ENCODE results near the gene ADAMTS14.

The ADAMTS14 gene

DNA sequence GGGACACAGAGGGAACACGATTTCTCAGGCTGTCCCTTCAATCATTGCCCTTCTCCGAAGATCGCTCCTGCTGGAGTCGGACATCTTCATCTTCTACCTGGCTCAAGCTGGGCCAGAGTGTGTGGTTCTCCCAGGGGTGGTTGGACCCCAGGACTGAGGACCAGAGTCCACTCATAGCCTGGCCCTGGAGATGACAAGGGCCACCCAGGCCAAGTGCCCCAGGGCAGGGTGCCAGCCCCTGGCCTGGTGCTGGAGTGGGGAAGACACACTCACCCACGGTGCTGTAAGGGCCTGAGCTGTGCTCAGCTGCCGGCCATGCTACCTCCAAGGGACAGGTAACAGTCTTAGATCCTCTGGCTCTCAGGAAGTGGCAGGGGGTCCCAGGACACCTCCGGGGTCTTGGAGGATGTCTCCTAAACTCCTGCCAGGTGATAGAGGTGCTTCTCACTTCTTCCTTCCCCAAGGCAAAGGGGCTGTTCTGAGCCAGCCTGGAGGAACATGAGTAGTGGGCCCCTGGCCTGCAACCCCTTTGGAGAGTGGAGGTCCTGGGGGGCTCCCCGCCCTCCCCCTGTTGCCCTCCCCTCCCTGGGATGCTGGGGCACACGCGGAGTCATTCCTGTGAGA is 89.5 kb downstream of the ADAMTS14 start:
- Histone ChIP-seq H3K4me2 (ENCODE audit: low read length) (no peak overlapping the region), H3K79me2 (ENCODE audit: control insufficient read depth, low read length) (no peaks in the 10 kb centered on the region), H3K36me3 (ENCODE audit: control insufficient read depth, low read length) (no peaks in the 10 kb centered on the region), H3K4me1 (ENCODE audit: control insufficient read depth, low read length) (no peaks in the 10 kb centered on the region), H4K20me1 (ENCODE audit: control insufficient read depth, insufficient read depth, low read depth, low read length) (no peaks in the 10 kb centered on the region), H3K9me2 (replicated peaks; ENCODE audit: control insufficient read depth, low read length) (no peaks in the 10 kb centered on the region), H3K9me3 (ENCODE audit: control insufficient read depth, insufficient read depth, low read length) (peaks cover 9% of the 10 kb centered on the region; the same call in 1 of the 2 replicates), H3F3A (ENCODE audit: control insufficient read depth, insufficient read depth) (no peaks in the 10 kb centered on the region), H3K27ac (ENCODE audit: low read depth, low read length) (no peak overlapping the region), H3K27me3 (ENCODE audit: control insufficient read depth, low read length) (peaks cover 3% of the 10 kb centered on the region; the same call in 1 of the 2 replicates), H3K4me3 (ENCODE audit: low read length) (no peak overlapping the region)
- TF ChIP-seq, protein P1, sequence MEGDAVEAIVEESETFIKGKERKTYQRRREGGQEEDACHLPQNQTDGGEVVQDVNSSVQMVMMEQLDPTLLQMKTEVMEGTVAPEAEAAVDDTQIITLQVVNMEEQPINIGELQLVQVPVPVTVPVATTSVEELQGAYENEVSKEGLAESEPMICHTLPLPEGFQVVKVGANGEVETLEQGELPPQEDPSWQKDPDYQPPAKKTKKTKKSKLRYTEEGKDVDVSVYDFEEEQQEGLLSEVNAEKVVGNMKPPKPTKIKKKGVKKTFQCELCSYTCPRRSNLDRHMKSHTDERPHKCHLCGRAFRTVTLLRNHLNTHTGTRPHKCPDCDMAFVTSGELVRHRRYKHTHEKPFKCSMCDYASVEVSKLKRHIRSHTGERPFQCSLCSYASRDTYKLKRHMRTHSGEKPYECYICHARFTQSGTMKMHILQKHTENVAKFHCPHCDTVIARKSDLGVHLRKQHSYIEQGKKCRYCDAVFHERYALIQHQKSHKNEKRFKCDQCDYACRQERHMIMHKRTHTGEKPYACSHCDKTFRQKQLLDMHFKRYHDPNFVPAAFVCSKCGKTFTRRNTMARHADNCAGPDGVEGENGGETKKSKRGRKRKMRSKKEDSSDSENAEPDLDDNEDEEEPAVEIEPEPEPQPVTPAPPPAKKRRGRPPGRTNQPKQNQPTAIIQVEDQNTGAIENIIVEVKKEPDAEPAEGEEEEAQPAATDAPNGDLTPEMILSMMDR (IDR thresholded peaks at IDR 0.05; ENCODE audit: low read depth, low read length, poor library complexity, severe bottlenecking) = no peak
- TF ChIP-seq EZH2phosphoT487 (IDR thresholded peaks at IDR 0.05; ENCODE audit: borderline replicate concordance, low read length) = no peak

DNA sequence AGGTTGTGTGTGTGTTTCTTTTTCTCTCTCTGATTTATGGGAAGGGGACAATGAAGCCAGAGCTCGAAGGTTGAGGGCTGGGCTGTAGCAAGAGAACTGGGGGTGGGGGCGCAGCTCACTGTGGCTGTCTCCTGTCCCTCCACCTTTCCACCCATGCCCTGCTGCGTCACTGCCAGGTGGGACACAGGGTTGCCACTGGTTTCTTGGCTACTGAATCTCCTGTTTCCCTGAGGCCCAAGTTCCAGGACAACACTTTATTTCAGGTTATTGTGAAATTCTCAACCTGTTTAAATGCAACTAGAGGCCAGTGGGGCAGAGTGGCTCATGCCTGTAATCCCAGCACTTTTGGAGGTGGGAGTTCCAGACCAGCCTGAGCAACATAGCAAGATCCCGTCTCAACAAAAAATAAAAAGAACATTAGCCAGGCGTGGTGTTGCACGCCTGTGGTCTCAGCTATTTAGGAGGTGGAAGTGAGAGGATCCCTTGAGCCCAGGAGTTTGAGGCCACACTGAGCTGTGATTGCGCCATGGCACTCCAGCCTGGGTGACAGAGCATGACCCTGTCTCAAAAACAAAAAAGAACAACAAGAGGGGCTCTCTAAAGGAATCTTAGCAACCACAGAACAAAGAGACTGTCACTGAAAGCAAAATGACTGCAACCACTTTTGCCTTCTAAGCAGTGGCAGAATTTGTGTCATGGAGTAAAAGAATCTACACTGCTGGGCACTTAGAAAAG is 90.3 kb downstream of the ADAMTS14 start:
- Histone ChIP-seq H3F3A (ENCODE audit: control insufficient read depth, insufficient read depth) (no peaks in the 10 kb centered on the region), H3K27ac (ENCODE audit: low read depth, low read length) (no peak overlapping the region), H3K79me2 (ENCODE audit: control insufficient read depth, low read length) (no peaks in the 10 kb centered on the region), H3K4me1 (ENCODE audit: control insufficient read depth, low read length) (no peaks in the 10 kb centered on the region), H3K27me3 (ENCODE audit: control insufficient read depth, low read length) (peaks cover 3% of the 10 kb centered on the region; the same call in 1 of the 2 replicates), H3K36me3 (ENCODE audit: control insufficient read depth, low read length) (no peaks in the 10 kb centered on the region), H4K20me1 (ENCODE audit: control insufficient read depth, insufficient read depth, low read depth, low read length) (no peaks in the 10 kb centered on the region), H3K4me3 (ENCODE audit: low read length) (no peak overlapping the region), H3K9me3 (ENCODE audit: control insufficient read depth, insufficient read depth, low read length) (peaks cover 9% of the 10 kb centered on the region; the same call in 1 of the 2 replicates), H3K9me2 (replicated peaks; ENCODE audit: control insufficient read depth, low read length) (no peaks in the 10 kb centered on the region), H3K4me2 (ENCODE audit: low read length) (no peak overlapping the region)
- no peak for TF ChIP-seq EZH2phosphoT487 (IDR thresholded peaks at IDR 0.05; ENCODE audit: borderline replicate concordance, low read length)

DNA sequence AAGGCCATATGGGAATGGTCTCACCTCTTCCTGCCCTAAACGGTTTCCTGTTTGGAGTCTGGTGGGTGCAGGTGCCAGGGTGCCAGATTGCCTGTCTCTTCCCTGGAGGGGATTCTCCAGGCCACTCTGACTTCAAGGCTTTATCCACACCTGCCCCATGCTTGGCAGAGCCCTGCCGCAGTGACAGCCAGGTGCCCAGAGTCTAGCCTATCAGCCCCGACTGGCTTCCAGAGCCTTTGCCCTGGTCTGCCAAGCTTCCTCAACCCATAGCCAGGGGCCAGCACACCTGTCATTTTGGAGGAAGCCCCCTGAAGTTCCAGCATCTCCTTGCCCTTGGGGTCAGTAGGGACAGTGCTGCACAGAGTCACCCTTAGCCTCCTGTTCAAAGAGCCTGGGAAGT is 91.3 kb downstream of the ADAMTS14 start:
- H3K27ac ChIP-seq (ENCODE audit: low read depth, low read length) = no peak overlapping the region
- no peak for TF ChIP-seq EZH2phosphoT487 (IDR thresholded peaks at IDR 0.05; ENCODE audit: borderline replicate concordance, low read length)
- TF ChIP-seq, protein P1 (IDR thresholded peaks at IDR 0.05; ENCODE audit: low read depth, low read length, poor library complexity, severe bottlenecking) = no peak
- H3K79me2 ChIP-seq (ENCODE audit: control insufficient read depth, low read length) = no peaks in the 10 kb centered on the region
- no peaks in the 10 kb centered on the region for H3F3A ChIP-seq (ENCODE audit: control insufficient read depth, insufficient read depth)
- H3K9me3 ChIP-seq (ENCODE audit: control insufficient read depth, insufficient read depth, low read length) = peaks cover 9% of the 10 kb centered on the region; the same call in 1 of the 2 replicates
- H3K9me2 ChIP-seq (replicated peaks; ENCODE audit: control insufficient read depth, low read length) = no peaks in the 10 kb centered on the region
- H3K4me1 ChIP-seq (ENCODE audit: control insufficient read depth, low read length) = no peaks in the 10 kb centered on the region
- H3K36me3 ChIP-seq (ENCODE audit: control insufficient read depth, low read length) = no peaks in the 10 kb centered on the region
- H3K4me2 ChIP-seq (ENCODE audit: low read length) = no peak overlapping the region
- H3K4me3 ChIP-seq (ENCODE audit: low read length) = no peak overlapping the region
- H4K20me1 ChIP-seq (ENCODE audit: control insufficient read depth, insufficient read depth, low read depth, low read length) = no peaks in the 10 kb centered on the region
- H3K27me3 ChIP-seq (ENCODE audit: control insufficient read depth, low read length) = peaks cover 3% of the 10 kb centered on the region; the same call in 1 of the 2 replicates

Measured in DOHH2 (cell line).